Right renal pelvis (tissue), 4 donors: ENCODE data around the gene GTF2IRD1. TPM values are rescaled to one million over a fixed set of nuclear protein-coding genes. Genes with fewer than 3 reads are reported as not detected.
"Not testable (repeated sequence)": the region's sequence is repeated elsewhere in the genome, so short reads cannot be mapped to it uniquely, and the experiment has no call there.

Experiments used
- DNase-seq, 4 donors: peaks; one replicate each; pipeline ENCODE4 v3.0.0-alpha.2; 2013; ENCODE audit warnings: low read depth in 4 of 4, low spot score in 3 of 4, missing footprints in 1 of 4
- polyA plus RNA-seq, 4 donors: library from polyadenylated mRNA; unstranded; fragments of 120-200 nt; gene quantifications; one replicate each; pipeline ENCODE4 v1.2.1, GENCODE V29; 2013; ENCODE audit not compliant: insufficient read length in 4 of 4

GTF2IRD1 gene
- polyA plus RNA-seq, 4 donors = 50.6 to 56.2 (median 52.4) TPM

GRCh38 chr7:74489997-74490945, 36.6 kb downstream of the GTF2IRD1 start:
- no peak for DNase-seq

GRCh38 chr7:74491490-74491889, 37.8 kb downstream of the GTF2IRD1 start:
- not testable (repeated sequence) for DNase-seq

GRCh38 chr7:74493295-74493694, 39.6 kb downstream of the GTF2IRD1 start:
- DNase-seq = no peak

GRCh38 chr7:74494076-74494548, 40.4 kb downstream of the GTF2IRD1 start:
- DNase-seq = no peak

- DNase-seq = no peak
Measured at GRCh38 chr7:74495112-74496086, 41.7 kb downstream of the GTF2IRD1 start.

GRCh38 chr7:74496272-74496671, 42.6 kb downstream of the GTF2IRD1 start:
- DNase-seq = no peak

GRCh38 chr7:74496773-74497172, 43.1 kb downstream of the GTF2IRD1 start:
- DNase-seq = not testable (repeated sequence)

- DNase-seq = no peak
Measured at GRCh38 chr7:74498354-74498753, 44.6 kb downstream of the GTF2IRD1 start.

- DNase-seq = no peak
Measured at GRCh38 chr7:74498996-74499834, 45.5 kb downstream of the GTF2IRD1 start.

- DNase-seq = no peak
Measured at GRCh38 chr7:74499835-74500388, 46.2 kb downstream of the GTF2IRD1 start.

- no peak for DNase-seq
Measured at GRCh38 chr7:74501298-74501697, 47.6 kb downstream of the GTF2IRD1 start.

- DNase-seq = no peak
Measured at GRCh38 chr7:74502216-74502891, 48.6 kb downstream of the GTF2IRD1 start.

- no peak for DNase-seq
Measured at GRCh38 chr7:74503061-74503460, 49.4 kb downstream of the GTF2IRD1 start.

- DNase-seq = no peak
Measured at GRCh38 chr7:74503943-74504342, 50.2 kb downstream of the GTF2IRD1 start.

GRCh38 chr7:74505471-74506324, 52.0 kb downstream of the GTF2IRD1 start:
- no peak for DNase-seq

GRCh38 chr7:74506325-74506724, 52.6 kb downstream of the GTF2IRD1 start:
- DNase-seq = no peak

GRCh38 chr7:74507538-74508319, 54.0 kb downstream of the GTF2IRD1 start:
- no peak for DNase-seq
